Measurements from ENCODE around the gene KLF5.
"Not testable (repeated sequence)": the region's sequence is repeated elsewhere in the genome, so short reads cannot be mapped to it uniquely, and the experiment has no call there.

The KLF5 gene

GRCh38 chr13:73090116-73090822 lies 31.5 kb downstream of the KLF5 start:
- no peak for FAIRE-seq

DNA sequence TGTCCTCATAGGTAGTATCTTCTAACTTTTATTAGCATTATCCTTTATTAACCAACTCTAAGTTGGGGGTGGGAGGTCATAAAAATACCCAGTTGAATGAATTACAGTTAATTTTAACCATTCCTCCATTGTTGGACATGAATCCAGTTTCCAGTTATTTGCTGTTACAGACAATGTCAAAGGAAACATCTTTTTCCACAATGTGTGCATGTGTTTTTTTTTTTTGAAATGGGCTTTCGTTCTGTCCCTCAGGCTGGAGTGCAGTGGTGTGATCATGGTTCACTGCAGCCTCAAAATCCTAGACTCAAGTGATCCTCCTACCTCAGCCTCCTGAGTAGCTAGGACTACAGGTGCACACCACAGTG lies 32.0 kb downstream of the KLF5 start:
- no peak for FAIRE-seq

GRCh38 chr13:73092829-73093228 lies 34.0 kb downstream of the KLF5 start:
- no peak for FAIRE-seq

DNA sequence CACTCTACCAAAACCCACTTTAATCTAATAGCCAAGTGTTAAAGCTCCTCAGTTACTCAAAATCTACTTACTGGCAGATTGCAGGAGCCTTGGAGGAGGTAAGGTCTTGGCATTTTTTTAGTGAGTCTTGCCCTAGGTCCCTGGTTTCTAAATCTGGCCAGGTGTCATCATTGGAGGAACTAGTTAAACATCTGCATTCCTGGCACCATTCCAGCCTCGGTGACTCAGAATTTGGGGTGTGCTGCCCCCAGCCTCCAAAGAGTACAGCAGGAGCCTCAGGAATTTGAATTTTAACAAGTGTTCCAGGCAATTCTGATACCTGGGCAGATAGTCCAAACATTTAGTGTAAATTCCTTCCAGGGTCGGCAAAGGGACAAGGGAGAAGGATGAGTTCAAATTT lies 37.4 kb downstream of the KLF5 start:
- FAIRE-seq = no peak

DNA sequence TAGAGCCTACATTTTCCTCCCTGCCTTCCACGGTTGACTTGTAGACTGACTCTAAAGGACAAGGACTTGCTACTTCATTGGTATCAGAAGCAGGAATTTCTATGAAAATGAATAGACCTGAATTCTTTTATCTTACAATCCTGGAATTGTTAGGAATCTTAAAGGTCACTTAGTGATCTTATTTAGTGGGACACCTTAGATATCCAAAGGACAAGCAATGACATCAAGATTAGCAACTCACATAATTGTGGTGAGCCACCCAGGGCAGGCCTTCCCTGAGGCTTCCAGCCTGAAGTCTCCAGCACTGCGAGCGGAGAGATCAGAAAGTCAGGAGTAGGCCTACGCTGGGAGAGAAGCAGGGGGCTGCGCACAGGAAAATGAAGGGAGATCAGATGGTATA lies 37.8 kb downstream of the KLF5 start:
- FAIRE-seq = no peak

GRCh38 chr13:73100781-73101180 lies 42.0 kb downstream of the KLF5 start:
- not testable (repeated sequence) for FAIRE-seq

DNA sequence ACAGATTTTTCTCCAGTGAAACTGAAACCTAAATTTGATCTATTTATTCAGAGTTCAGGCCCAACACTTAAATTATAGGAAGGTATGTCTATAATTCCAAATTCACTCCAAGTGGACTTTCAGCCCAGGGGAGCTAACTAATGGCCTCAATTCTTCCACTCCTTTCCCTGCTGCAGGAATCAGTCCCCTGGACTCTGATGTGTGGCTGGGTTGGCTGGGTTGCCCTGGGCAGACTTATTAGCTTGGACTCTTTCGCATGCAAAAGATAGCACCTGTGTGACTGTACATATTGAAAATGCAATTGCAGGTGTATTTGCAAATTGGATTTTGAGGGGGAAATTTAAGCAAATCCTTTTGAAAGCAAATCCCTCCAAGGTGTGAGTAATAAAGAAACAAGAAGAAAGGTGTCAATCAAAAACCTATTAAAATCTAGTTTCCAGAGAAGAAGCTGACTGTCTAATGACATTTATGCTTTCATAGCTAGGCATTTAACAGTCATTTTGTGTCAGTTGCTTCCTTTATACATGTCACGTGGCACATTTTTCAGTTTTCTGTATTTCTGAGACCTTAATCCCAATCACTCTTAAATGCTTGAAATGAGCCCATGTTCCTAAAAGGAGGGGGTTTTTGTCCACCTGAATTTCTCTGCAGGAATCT lies 42.7 kb downstream of the KLF5 start:
- no peak for FAIRE-seq

- no peak for FAIRE-seq
These were observed 44.4 kb downstream of the KLF5 start for GRCh38 chr13:73103238-73103637.

DNA sequence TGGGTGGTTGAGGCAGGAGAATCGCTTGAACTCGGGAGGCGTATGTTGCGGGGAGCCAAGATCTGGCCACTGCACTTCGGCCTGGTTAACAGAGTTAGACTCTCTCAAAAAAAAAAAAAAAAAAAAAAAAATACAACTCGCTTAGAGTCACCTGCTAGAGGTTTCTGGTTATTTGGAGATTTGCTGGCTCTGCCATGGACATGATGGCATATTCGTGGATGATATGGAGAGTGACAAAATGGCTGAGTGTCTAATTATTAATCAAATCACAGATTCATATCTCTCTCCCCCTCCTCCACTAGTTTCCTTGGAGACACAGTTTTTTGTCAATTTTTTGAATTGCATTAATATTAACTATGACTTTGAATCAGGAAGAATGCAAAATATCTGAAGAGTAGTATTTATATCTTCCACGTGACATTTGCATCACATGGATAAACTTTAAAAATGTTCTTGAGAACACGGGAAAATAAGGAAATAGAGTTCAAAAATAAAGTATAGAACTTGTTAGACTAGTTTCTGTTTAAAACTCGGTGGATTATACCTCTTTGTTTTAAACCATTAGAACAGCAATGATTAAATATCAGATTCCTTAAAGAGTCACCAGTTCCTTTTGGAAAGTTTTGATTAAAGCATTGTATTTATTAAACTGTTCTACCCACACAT lies 47.8 kb downstream of the KLF5 start:
- no peak for FAIRE-seq

- no peak for FAIRE-seq
These were observed 48.7 kb downstream of the KLF5 start for GRCh38 chr13:73107481-73107880.

- no peak for FAIRE-seq
These were observed 49.2 kb downstream of the KLF5 start for GRCh38 chr13:73107970-73108369.

- no peak for FAIRE-seq
These were observed 50.6 kb downstream of the KLF5 start for GRCh38 chr13:73109288-73109899.

DNA sequence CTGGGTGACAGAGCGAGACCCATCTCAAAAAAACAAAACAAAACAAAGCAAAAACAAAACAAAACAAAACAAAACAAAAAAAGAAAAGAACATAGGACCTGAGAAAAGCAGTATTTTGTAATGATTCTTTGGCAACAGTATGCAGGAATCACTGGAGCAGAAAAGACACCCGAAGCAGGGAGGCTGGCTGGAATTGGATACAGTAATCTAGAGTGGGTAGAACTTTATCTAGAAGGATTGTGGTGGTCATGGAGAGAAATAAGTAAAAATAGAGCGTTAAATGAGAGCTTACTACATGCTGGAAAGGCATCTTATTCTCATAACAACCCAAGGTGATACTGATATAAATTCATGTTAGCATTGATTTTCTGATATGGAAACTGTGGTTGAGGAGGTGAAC lies 51.2 kb downstream of the KLF5 start:
- no peak for FAIRE-seq

DNA sequence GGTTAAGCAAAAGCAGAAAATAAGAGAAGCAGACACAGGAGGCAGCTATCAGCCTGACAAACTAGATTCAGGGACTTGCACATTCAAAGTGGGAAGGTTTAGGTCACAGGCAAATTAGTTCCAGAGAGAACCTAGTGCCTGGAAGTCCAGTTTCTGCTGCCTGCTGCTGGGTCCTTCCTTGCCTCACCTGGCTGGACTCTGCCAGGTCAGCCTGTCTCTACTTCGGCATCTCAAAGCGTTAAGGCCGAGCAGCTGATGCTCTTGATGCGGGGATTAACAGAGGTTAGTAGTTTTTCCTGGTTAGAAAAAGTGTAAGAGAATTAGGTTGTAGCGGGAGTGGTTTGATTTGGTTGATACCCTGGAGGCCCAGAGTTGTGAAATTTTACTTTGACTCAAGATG lies 52.0 kb downstream of the KLF5 start:
- FAIRE-seq = no peak

DNA sequence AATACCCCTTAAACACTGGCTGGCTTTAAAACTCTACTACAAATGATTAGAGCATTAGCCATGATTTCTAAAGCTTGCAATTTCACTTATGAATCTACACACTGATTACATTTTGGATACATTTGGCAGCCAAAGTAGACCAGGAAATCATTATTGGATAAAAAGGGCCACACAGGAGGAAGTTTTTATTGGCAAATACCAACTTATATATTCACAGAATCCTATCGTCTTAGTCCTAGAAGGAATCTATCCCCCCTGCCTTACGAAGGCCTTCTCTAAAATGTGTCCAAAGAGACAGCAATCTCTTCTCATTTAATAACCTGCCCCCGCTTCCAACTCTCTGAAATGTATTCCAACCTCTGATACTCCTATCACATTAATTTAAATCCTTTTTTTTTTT lies 52.5 kb downstream of the KLF5 start:
- FAIRE-seq = no peak

DNA sequence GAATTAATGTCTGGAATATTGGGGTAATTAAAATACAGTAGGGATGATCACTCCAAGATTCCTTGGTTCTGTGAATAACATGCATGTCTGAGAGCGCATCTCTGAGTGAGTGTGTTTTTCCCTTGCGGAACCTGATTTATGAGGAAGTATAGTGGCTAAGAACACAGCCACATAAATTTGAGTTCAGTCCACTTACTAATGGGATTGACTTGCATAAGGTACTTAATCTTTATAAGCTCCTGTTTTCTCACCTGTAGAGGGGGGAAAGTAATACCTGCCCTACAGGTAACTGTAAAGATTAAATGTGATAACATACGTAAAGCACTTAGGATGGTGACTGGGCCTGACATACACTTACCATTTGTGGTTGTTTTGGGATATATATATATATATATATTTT lies 60.8 kb downstream of the KLF5 start:
- FAIRE-seq = no peak
